Loucy (cell line): ENCODE measurements around the gene RASAL1.

Experiments
- H2AFZ ChIP-seq: fragments of 200-600 bp; sonication (generic); 2 replicates; pipeline ENCODE4 v1.6.0; 2016; ENCODE audit warnings: antibody characterized with exemption, mild to moderate bottlenecking, low read length, moderate library complexity
- H3F3A ChIP-seq: fragments of 200-600 bp; 2 replicates; pipeline ENCODE4 v1.6.0; 2016; ENCODE audit warnings: antibody characterized with exemption, low read depth, mild to moderate bottlenecking
- H3K27me3 ChIP-seq: fragments of 200-600 bp; sonication (generic); 2 replicates; pipeline ENCODE4 v1.6.1; 2014; ENCODE audit warnings: low read length, mild to moderate bottlenecking; ENCODE audit not compliant: insufficient read depth, poor library complexity, severe bottlenecking
- H3K36me3 ChIP-seq: fragments of 200-600 bp; sonication (generic); 2 replicates; pipeline ENCODE4 v1.6.1; 2016; ENCODE audit warnings: low read length; ENCODE audit not compliant: insufficient read depth
- H3K4me1 ChIP-seq: fragments of 200-600 bp; sonication (generic); 2 replicates; pipeline ENCODE4 v1.5.1; 2014; ENCODE audit warnings: low read length, mild to moderate bottlenecking; ENCODE audit not compliant: insufficient read depth, poor library complexity, severe bottlenecking
- H3K4me2 ChIP-seq: fragments of 200-600 bp; sonication (generic); 2 replicates; pipeline ENCODE4 v1.6.0; 2014; ENCODE audit warnings: antibody characterized with exemption, low read length, low read depth, mild to moderate bottlenecking; ENCODE audit not compliant: poor library complexity, severe bottlenecking
- H3K4me3 ChIP-seq: fragments of 200-600 bp; sonication (generic); 2 replicates; pipeline ENCODE4 v1.5.1; 2014; ENCODE audit warnings: low read length, mild to moderate bottlenecking, mixed read lengths; ENCODE audit not compliant: poor library complexity, severe bottlenecking
- H3K79me2 ChIP-seq: fragments of 200-600 bp; sonication (generic); 2 replicates; pipeline ENCODE4 v1.6.1; 2014; ENCODE audit warnings: low read length; ENCODE audit not compliant: insufficient read depth
- H3K9ac ChIP-seq: fragments of 200-600 bp; sonication (generic); 2 replicates; pipeline ENCODE4 v1.6.0; 2014; ENCODE audit warnings: mild to moderate bottlenecking, low read depth, low read length, moderate library complexity; ENCODE audit not compliant: poor library complexity, severe bottlenecking
- H3K9me2 ChIP-seq: fragments of 200-600 bp; sonication (generic); replicated peaks from 2 replicates; pipeline ENCODE4 v1.6.1; 2016; ENCODE audit warnings: low read depth, low read length, mixed read lengths
- H3K9me3 ChIP-seq: fragments of 200-600 bp; sonication (generic); 2 replicates; pipeline ENCODE4 v1.6.1; 2014; ENCODE audit warnings: mild to moderate bottlenecking, antibody characterized with exemption, low read length, low read depth; ENCODE audit not compliant: insufficient read depth
- H4K20me1 ChIP-seq: fragments of 200-600 bp; sonication (generic); 2 replicates; pipeline ENCODE4 v1.6.0; 2014; ENCODE audit warnings: antibody characterized with exemption, low read length, mild to moderate bottlenecking; ENCODE audit not compliant: insufficient read depth, poor library complexity, severe bottlenecking
- EZH2phosphoT487 ChIP-seq: fragments of 200-600 bp; IDR thresholded peaks from 2 replicates; pipeline ENCODE4 v1.6.1; 2018; ENCODE audit warnings: antibody characterized with exemption, mild to moderate bottlenecking, moderate library complexity, borderline replicate concordance
- TF ChIP-seq, protein P1 (sequence below): fragments of 200-600 bp; sonication (generic); conservative IDR thresholded peaks from 2 replicates; pipeline ENCODE4 v1.5.1; 2014; ENCODE audit warnings: mild to moderate bottlenecking, antibody characterized with exemption, low read length

The RASAL1 gene

DNA sequence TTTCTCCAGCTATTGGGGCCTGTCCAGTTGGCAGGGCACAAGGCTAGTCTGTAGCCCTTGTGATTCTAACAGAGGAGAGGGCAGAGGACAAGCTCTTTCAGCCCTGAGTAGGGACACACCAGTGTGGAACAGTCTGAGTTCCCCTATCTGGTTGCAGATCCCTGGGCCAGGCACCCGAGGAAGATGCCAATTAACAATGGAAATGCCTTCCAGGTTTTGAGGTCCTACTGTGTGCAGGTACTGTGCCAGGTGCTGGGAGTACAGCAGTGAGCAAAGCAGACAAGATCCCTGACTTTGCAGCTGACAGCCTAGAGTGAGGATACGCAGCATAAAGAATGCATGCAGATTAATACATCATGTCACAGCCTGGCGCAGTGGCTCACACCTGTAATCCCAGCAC is 62.0 kb downstream of the RASAL1 start:
- Histone ChIP-seq H3F3A (no peaks in the 10 kb centered on the region), H3K9me3 (no peaks in the 10 kb centered on the region), H3K4me3 (no peak overlapping the region), H3K36me3 (no peaks in the 10 kb centered on the region), H4K20me1 (no peaks in the 10 kb centered on the region), H3K9ac (no peak overlapping the region), H3K4me1 (peaks cover 12% of the 10 kb centered on the region), H3K4me2 (no peak overlapping the region), H3K9me2 (no peaks in the 10 kb centered on the region), H3K27me3 (no peaks in the 10 kb centered on the region), H3K79me2 (no peaks in the 10 kb centered on the region), H2AFZ (no peak overlapping the region)
- TF ChIP-seq, protein P1, sequence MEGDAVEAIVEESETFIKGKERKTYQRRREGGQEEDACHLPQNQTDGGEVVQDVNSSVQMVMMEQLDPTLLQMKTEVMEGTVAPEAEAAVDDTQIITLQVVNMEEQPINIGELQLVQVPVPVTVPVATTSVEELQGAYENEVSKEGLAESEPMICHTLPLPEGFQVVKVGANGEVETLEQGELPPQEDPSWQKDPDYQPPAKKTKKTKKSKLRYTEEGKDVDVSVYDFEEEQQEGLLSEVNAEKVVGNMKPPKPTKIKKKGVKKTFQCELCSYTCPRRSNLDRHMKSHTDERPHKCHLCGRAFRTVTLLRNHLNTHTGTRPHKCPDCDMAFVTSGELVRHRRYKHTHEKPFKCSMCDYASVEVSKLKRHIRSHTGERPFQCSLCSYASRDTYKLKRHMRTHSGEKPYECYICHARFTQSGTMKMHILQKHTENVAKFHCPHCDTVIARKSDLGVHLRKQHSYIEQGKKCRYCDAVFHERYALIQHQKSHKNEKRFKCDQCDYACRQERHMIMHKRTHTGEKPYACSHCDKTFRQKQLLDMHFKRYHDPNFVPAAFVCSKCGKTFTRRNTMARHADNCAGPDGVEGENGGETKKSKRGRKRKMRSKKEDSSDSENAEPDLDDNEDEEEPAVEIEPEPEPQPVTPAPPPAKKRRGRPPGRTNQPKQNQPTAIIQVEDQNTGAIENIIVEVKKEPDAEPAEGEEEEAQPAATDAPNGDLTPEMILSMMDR: no peak
- no peak for TF ChIP-seq EZH2phosphoT487

DNA sequence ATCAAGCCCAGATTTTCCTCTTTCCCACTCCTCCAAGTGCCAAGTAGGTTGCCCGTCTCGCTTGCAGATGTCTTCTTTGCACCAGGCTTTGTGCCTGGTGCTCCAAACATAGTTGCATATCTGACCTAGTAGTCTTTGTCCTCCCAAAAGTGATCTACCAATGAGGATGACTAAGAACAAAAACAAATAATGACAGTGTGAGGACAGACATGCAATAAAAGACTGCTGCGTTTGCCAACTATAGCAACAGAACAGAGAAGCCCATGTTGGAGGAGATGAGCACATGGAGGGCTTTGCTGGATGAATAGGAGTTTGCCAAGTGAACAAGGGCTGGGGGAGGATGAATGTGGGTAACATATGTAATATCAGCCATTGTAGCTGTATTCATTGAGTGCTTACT is 63.4 kb downstream of the RASAL1 start:
- Histone ChIP-seq H3K9me3 (no peaks in the 10 kb centered on the region), H3K27me3 (no peaks in the 10 kb centered on the region), H3K9ac (no peak overlapping the region), H3K79me2 (no peaks in the 10 kb centered on the region), H2AFZ (no peak overlapping the region), H3K36me3 (no peaks in the 10 kb centered on the region), H3K4me3 (no peak overlapping the region), H3K9me2 (no peaks in the 10 kb centered on the region), H3K4me2 (no peak overlapping the region), H3K4me1 (peaks cover 12% of the 10 kb centered on the region), H3F3A (no peaks in the 10 kb centered on the region), H4K20me1 (no peaks in the 10 kb centered on the region)
- TF ChIP-seq, protein P1: no peak
- no peak for TF ChIP-seq EZH2phosphoT487

DNA sequence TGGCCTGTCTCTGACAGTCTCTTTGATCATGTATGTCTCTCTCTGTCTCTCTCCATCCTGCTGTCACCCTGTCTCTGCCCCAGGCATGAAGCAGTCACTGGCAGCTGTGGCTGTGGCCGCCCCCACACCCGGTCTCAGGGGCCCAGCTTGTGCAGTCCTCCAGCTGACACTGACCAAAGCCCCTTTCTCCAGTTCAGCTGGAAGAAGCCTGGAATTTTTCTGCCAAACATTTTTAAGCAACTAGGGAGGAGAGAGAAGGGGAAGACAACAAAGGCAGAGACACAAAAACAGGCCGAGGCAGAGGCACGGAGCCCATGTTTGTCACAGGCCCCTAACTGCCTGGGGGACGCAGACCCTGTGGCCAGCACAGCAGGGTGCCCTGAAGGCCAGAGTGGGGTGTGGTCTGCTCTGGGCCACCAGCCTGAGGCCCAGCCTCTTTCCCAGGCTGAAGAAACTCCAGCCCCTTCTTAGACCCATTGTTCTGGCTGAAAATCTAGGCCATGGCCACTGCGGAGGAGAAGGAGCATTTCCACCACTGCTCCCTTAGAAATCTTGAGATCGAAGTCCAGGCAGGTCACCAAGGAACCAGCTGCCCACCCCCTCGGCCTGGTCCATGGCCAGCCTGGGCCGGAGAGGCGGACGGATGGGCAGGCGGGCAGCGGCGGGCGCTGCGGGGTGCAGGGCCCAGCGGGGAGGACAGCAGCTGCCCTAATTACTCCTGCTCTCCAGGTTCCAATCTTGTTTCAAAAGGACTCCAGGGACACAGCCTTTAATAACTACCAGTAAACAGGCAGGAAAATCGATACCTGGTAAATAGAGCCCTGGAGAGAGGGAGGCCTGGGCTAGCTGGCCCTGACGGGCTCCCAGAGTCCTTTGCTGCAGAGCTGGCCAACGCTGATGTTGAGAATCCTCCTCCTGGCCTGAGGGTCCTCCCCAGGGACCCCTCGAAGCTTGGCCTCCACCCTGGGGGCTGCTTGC is 64.1 kb downstream of the RASAL1 start:
- H4K20me1 ChIP-seq: no peaks in the 10 kb centered on the region
- H2AFZ ChIP-seq: no peak overlapping the region
- H3K9me2 ChIP-seq: no peaks in the 10 kb centered on the region
- no peaks in the 10 kb centered on the region for H3K27me3 ChIP-seq
- H3K4me2 ChIP-seq: no peak overlapping the region
- no peaks in the 10 kb centered on the region for H3K79me2 ChIP-seq
- no peaks in the 10 kb centered on the region for H3K36me3 ChIP-seq
- no peak overlapping the region for H3K9ac ChIP-seq
- H3K4me1 ChIP-seq: peaks cover 12% of the 10 kb centered on the region
- no peak overlapping the region for H3K4me3 ChIP-seq
- H3F3A ChIP-seq: no peaks in the 10 kb centered on the region
- TF ChIP-seq, protein P1: no peak
- TF ChIP-seq EZH2phosphoT487: no peak
- H3K9me3 ChIP-seq: no peaks in the 10 kb centered on the region
